ENCODE data around the gene GFY.

- TF ChIP-seq CTCF (IDR thresholded peaks at IDR 0.05) (no peak), POLR2A (IDR thresholded peaks at IDR 0.05) (no peak)
Observed at GRCh38 chr19:49430172-49430677, 5.0 kb downstream of the GFY start.

Measured in lower leg skin (tissue), 3 donors.